IMR-90 (cell line): ENCODE results near the gene HFM1. TPM values are rescaled to one million over a fixed set of nuclear protein-coding genes. Genes with fewer than 3 reads are reported as not detected.

Experiments
- ATAC-seq: fragments of 200-7000 bp; cut with Tn5 transposase; 2 replicates; pipeline ENCODE4 v1.9.1; 2020; ENCODE audit warnings: low read depth, mild to moderate bottlenecking, moderate library complexity
- BruUV-seq: library from RNA; stranded (reverse); fragments of 400-500 nt; replicated peaks from 2 replicates; lab custom pipeline; 2021; lab: Mats Ljungman, UMichigan
- CTCF ChIA-PET: fragments of 300-600 bp; formaldehyde crosslinking; extraction: SDS; loops from one replicate; lab custom pipeline; 2021; ENCODE audit warnings: antibody characterized with exemption; lab: Yijun Ruan, JAX
- POLR2A ChIA-PET: fragments of 300-600 bp; sonication (Branson Sonifier 250); formaldehyde crosslinking; loops from one replicate; lab custom pipeline; 2022; ENCODE audit warnings: antibody characterized with exemption; ENCODE audit not compliant: unreplicated experiment; lab: Charles Lee
- DNase-seq: peaks from one replicate; pipeline ENCODE4 v3.0.0; 2013
- H2AFZ ChIP-seq: replicated peaks from 2 replicates; pipeline ENCODE3; 2013; ENCODE audit warnings: low read length, mild to moderate bottlenecking; ENCODE audit not compliant: poor library complexity
- H2AK5ac ChIP-seq: 2 replicates; pipeline ENCODE4 v1.6.1; 2013; ENCODE audit warnings: low read depth, low read length, inconsistent platforms
- H2AK9ac ChIP-seq: replicated peaks from 2 replicates; pipeline ENCODE3; 2013; ENCODE audit warnings: mild to moderate bottlenecking, low read depth, low read length, moderate library complexity; ENCODE audit not compliant: poor library complexity
- H2BK120ac ChIP-seq: 2 replicates; pipeline ENCODE4 v1.6.1; 2013; ENCODE audit warnings: low read depth, low read length, inconsistent platforms
- H2BK15ac ChIP-seq: 3 replicates; pipeline ENCODE4 v1.6.1; 2013; ENCODE audit warnings: low read depth, low read length, inconsistent platforms
- H2BK20ac ChIP-seq: 2 replicates; pipeline ENCODE4 v1.6.1; 2013; ENCODE audit warnings: low read depth, mild to moderate bottlenecking, inconsistent platforms, low read length, moderate library complexity
- H2BK5ac ChIP-seq: 2 replicates; pipeline ENCODE4 v1.6.1; 2013; ENCODE audit warnings: mild to moderate bottlenecking, low read depth, low read length, inconsistent platforms; ENCODE audit not compliant: poor library complexity, severe bottlenecking
- H3K14ac ChIP-seq: replicated peaks from 2 replicates; pipeline ENCODE4 v1.6.1; 2013; ENCODE audit warnings: low read depth, low read length, inconsistent platforms
- H3K18ac ChIP-seq: 2 replicates; pipeline ENCODE4 v1.6.1; 2013; ENCODE audit warnings: low read depth, low read length, control low read depth
- H3K23ac ChIP-seq: 2 replicates; pipeline ENCODE4 v1.6.1; 2013; ENCODE audit warnings: low read depth, low read length, inconsistent platforms
- H3K27ac ChIP-seq: 2 replicates; pipeline ENCODE4 v1.5.1; 2013; ENCODE audit warnings: mild to moderate bottlenecking, control low read depth, low read length; ENCODE audit not compliant: insufficient read depth
- H3K27me3 ChIP-seq: 2 replicates; pipeline ENCODE4 v1.6.1; 2013; ENCODE audit warnings: low read length; ENCODE audit not compliant: control insufficient read depth, insufficient read depth
- H3K36me3 ChIP-seq: 2 replicates; pipeline ENCODE4 v1.6.1; 2013; ENCODE audit warnings: low read length, mixed read lengths; ENCODE audit not compliant: control insufficient read depth, insufficient read depth
- H3K4ac ChIP-seq: 2 replicates; pipeline ENCODE4 v1.6.1; 2013; ENCODE audit warnings: low read depth, low read length, inconsistent platforms
- H3K4me1 ChIP-seq: 2 replicates; pipeline ENCODE4 v1.6.1; 2013; ENCODE audit warnings: low read length, mixed read lengths; ENCODE audit not compliant: control insufficient read depth, insufficient read depth
- H3K4me2 ChIP-seq: 2 replicates; pipeline ENCODE4 v1.6.1; 2013; ENCODE audit warnings: low read depth, mild to moderate bottlenecking, control low read depth, low read length, moderate library complexity
- H3K4me3 ChIP-seq: 2 replicates; pipeline ENCODE4 v1.5.1; 2013; ENCODE audit warnings: low read depth, mild to moderate bottlenecking, control low read depth, low read length, moderate library complexity; ENCODE audit not compliant: insufficient read depth
- H3K56ac ChIP-seq: 2 replicates; pipeline ENCODE4 v1.6.1; 2013; ENCODE audit warnings: low read length, inconsistent platforms; ENCODE audit not compliant: insufficient read depth; ENCODE audit errors: extremely low read depth
- H3K79me1 ChIP-seq, 2 experiments: 2 replicates each; pipeline ENCODE4 v1.6.1; 2013; ENCODE audit warnings: low read length in 2 of 2, inconsistent platforms in 1 of 2, low read depth in 1 of 2
- H3K9ac ChIP-seq: 2 replicates; pipeline ENCODE4 v1.6.1; 2013; ENCODE audit warnings: low read depth, low read length, control low read depth
- H3K9me1 ChIP-seq: 2 replicates; pipeline ENCODE4 v1.6.1; 2013; ENCODE audit warnings: low read length, inconsistent platforms; ENCODE audit not compliant: insufficient read depth
- H3K9me3 ChIP-seq: 2 replicates; pipeline ENCODE4 v1.6.1; 2013; ENCODE audit warnings: low read length; ENCODE audit not compliant: control insufficient read depth, insufficient read depth
- H4K20me1 ChIP-seq: 2 replicates; pipeline ENCODE4 v1.6.1; 2013; ENCODE audit warnings: low read length, inconsistent platforms; ENCODE audit not compliant: insufficient read depth
- H4K5ac ChIP-seq: 2 replicates; pipeline ENCODE4 v1.6.1; 2013; ENCODE audit warnings: mild to moderate bottlenecking, low read depth, low read length, control low read depth
- H4K8ac ChIP-seq, 2 experiments: 2 replicates each; pipeline ENCODE4 v1.6.1; 2013; ENCODE audit warnings: low read depth in 2 of 2, low read length in 2 of 2, control low read depth in 1 of 2, inconsistent platforms in 1 of 2
- H4K91ac ChIP-seq: 2 replicates; pipeline ENCODE4 v1.6.1; 2013; ENCODE audit warnings: low read depth, low read length, inconsistent platforms; ENCODE audit not compliant: insufficient read depth
- BHLHE40 ChIP-seq: fragments of 150-350 bp; IDR thresholded peaks from 2 replicates; pipeline ENCODE4 v1.6.1; 2016; ENCODE audit warnings: mild to moderate bottlenecking, low read depth, low read length
- CEBPB ChIP-seq: IDR thresholded peaks from 2 replicates; pipeline ENCODE4 v1.6.1; 2012; ENCODE audit warnings: low read depth, low read length, improper control_type of control experiment
- CHD1 ChIP-seq: IDR thresholded peaks from 2 replicates; pipeline ENCODE4 v1.6.1; 2012; ENCODE audit warnings: low read depth, low read length, improper control_type of control experiment
- MAZ ChIP-seq: IDR thresholded peaks from 2 replicates; pipeline ENCODE4 v1.6.1; 2012; ENCODE audit warnings: low read depth, mild to moderate bottlenecking, low read length, improper control_type of control experiment, moderate library complexity, borderline replicate concordance
- POLR2A ChIP-seq: IDR thresholded peaks from 2 replicates; pipeline ENCODE4 v1.6.1; 2012; ENCODE audit warnings: mild to moderate bottlenecking, low read depth, low read length
- RFX5 ChIP-seq: IDR thresholded peaks from 2 replicates; pipeline ENCODE4 v1.8.0; 2012; ENCODE audit warnings: low read depth, mild to moderate bottlenecking, low read length, moderate library complexity
- SMC3 ChIP-seq: fragments of 150-350 bp; IDR thresholded peaks from 2 replicates; pipeline ENCODE4 v1.6.1; 2016; ENCODE audit warnings: low read depth, mild to moderate bottlenecking, antibody characterized with exemption, low read length, moderate library complexity
- WGBS, 2 experiments: methylation state at CpG; one replicate each; pipeline versions ENCODE4 v1.1.5 to v1.1.7; 2013; ENCODE audit warnings: missing lambda C conversion rate in 2 of 2; ENCODE audit not compliant: insufficient read length in 1 of 2; ENCODE audit errors: extremely low coverage in 2 of 2; 5-methylcytosine and 5-hydroxymethylcytosine counted together
- dilution Hi-C: fragments of 300-500 bp; cut with HindIII; formaldehyde crosslinking; loops from one replicate; pipeline ENCODE4 v1.14.3; 2018; ENCODE audit warnings: low sequenced_read_pairs; ENCODE audit not compliant: unreplicated experiment
- in situ Hi-C: fragments of 300-500 bp; cut with MboI; formaldehyde crosslinking; loops from 3 replicates; pipeline ENCODE4 v1.14.3; 2019; ENCODE audit warnings: low sequenced_read_pairs, inconsistent platforms, mixed read lengths
- intact Hi-C: fragments of 100-400 bp; cut with micrococcal nuclease; formaldehyde crosslinking; loops from 2 replicates; pipeline ENCODE4 v1.10.0; 2022
- polyA plus RNA-seq, 3 experiments: library from polyadenylated mRNA; depleted of rRNA; stranded (reverse); fragments of >200 nt; gene quantifications; 2 replicates each; pipeline ENCODE4 v1.2.3, GENCODE V29; 2012; ENCODE audit warnings: low replicate concordance in 1 of 3
- total RNA-seq: library from RNA; depleted of rRNA; stranded (reverse); fragments of >200 nt; gene quantifications from 2 replicates; pipeline ENCODE4 v1.2.3, GENCODE V29; 2012

HFM1 gene
- total and polyA plus RNA-seq, 2 of the 4 experiments (the other 2 are of a cell fraction), result 0.15 to 0.18 TPM

DNA sequence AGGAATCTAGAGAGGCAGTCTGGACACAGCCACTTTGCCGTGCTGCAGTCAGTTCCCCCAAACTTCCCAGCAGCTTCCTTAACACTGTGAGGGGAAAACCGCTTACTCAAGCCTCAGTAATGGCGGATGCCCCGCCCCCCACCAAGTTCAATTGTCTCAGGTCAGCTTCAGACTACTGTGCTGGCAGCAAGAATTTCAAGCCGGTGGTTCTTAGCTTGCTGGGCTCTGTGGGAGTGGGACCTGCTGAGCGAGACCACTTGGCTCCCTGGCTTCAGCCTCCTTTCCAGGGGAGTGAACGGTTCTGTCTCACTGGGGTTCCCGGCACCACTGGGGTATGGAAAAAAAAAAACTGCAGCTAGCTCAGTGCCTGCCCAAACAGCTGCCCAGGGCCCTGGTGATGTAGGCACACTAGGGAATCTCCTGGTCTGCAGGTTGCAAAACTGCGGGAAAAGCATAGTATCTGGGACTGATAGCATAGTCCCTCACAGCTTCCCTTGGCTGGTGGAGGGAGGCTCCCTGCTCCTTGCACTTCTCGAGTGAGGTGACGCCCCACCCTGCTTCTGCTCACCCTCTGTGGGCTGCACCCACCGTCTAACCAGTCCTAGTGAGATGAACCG is 23.7 kb upstream of the HFM1 start:
- no peak overlapping the region for H3K4me2 ChIP-seq
- DNase-seq, result no peak
- no peak overlapping the region for H3K23ac ChIP-seq
- ATAC-seq, result no peak
- no peak overlapping the region for H2BK20ac ChIP-seq
- H2BK15ac ChIP-seq, result no peak overlapping the region
- H3K14ac ChIP-seq, result no peak overlapping the region
- in situ Hi-C loops, result no loop called here
- WGBS, 2 experiments, result 54% methylated on average over 8 of the region's 13 CpGs; no CpG with 5 or more reads in 1 of the 2 experiments
- H2AK5ac ChIP-seq, result no peak overlapping the region
- no peak overlapping the region for H2AK9ac ChIP-seq
- no peaks in the 10 kb centered on the region for H3K4me1 ChIP-seq
- no TSS peak for BruUV-seq
- H2AFZ ChIP-seq, result no peak overlapping the region
- H3K9me3 ChIP-seq, result no peaks in the 10 kb centered on the region
- no peak overlapping the region for H2BK5ac ChIP-seq
- H2BK120ac ChIP-seq, result no peak overlapping the region
- no peak overlapping the region for H4K8ac ChIP-seq
- H3K27me3 ChIP-seq, result no peaks in the 10 kb centered on the region
- H3K27ac ChIP-seq, result no peak overlapping the region
- no peak overlapping the region for H4K5ac ChIP-seq
- no peaks in the 10 kb centered on the region for H3K36me3 ChIP-seq
- H3K79me1 ChIP-seq, result no peaks in the 10 kb centered on the region
- no peak overlapping the region for H3K4me3 ChIP-seq
- dilution Hi-C loops, result no loop called here
- H4K91ac ChIP-seq, result no peak overlapping the region
- CTCF ChIA-PET, result no interaction called here
- no peak overlapping the region for H3K56ac ChIP-seq
- H4K20me1 ChIP-seq, result no peaks in the 10 kb centered on the region
- no peak overlapping the region for H3K4ac ChIP-seq
- H3K9me1 ChIP-seq, result no peaks in the 10 kb centered on the region
- no peak overlapping the region for H3K9ac ChIP-seq
- POLR2A ChIA-PET, result no interaction called here
- intact Hi-C loops, result no loop called here
- no peak overlapping the region for H3K18ac ChIP-seq
- TF ChIP-seq MAZ (no peak), CEBPB (no peak), CHD1 (no peak), BHLHE40 (no peak), RFX5 (no peak), POLR2A (no peak), SMC3 (no peak)
